Liver (tissue), 3 donors: ENCODE measurements around the gene PPARA.

Source experiments
- CTCF ChIP-seq: fragments of 150-350 bp; IDR thresholded peaks from 2 replicates; pipeline ENCODE4 v1.5.1; 2017; ENCODE audit warnings: improper control_type of control experiment, low read depth, low read length; ENCODE audit not compliant: missing input control
- EGR1 ChIP-seq, 2 donors: IDR thresholded peaks; 2 replicates each; pipeline ENCODE4 v1.6.1; 2016 to 2018; ENCODE audit warnings: antibody characterized with exemption in 2 of 2, low read depth in 2 of 2
- FOXA1 ChIP-seq: IDR thresholded peaks from 2 replicates; pipeline ENCODE4 v1.6.1; 2016; ENCODE audit warnings: antibody characterized with exemption
- GABPA ChIP-seq, 2 donors: IDR thresholded peaks in 1 of 2; conservative IDR thresholded peaks in 1 of 2; 2 replicates each; pipeline ENCODE4 v1.6.1; 2016; ENCODE audit warnings: antibody characterized with exemption in 2 of 2, mild to moderate bottlenecking in 1 of 2, moderate library complexity in 1 of 2
- MAX ChIP-seq: IDR thresholded peaks from 2 replicates; pipeline ENCODE4 v1.6.1; 2016; ENCODE audit warnings: antibody characterized with exemption
- RAD21 ChIP-seq, 2 donors: IDR thresholded peaks; 2 replicates each; pipeline ENCODE4 v1.6.1; 2016; ENCODE audit warnings: antibody characterized with exemption in 2 of 2, mild to moderate bottlenecking in 2 of 2
- SP1 ChIP-seq: IDR thresholded peaks from 2 replicates; pipeline ENCODE4 v1.6.1; 2018; ENCODE audit warnings: antibody characterized with exemption, mild to moderate bottlenecking
- TAF1 ChIP-seq: conservative IDR thresholded peaks from 2 replicates; pipeline ENCODE4 v1.6.1; 2016; ENCODE audit warnings: antibody characterized with exemption, mild to moderate bottlenecking
- YY1 ChIP-seq: IDR thresholded peaks from 2 replicates; pipeline ENCODE4 v1.6.1; 2016; ENCODE audit warnings: antibody characterized with exemption, mild to moderate bottlenecking
- ZBTB33 ChIP-seq: IDR thresholded peaks from 2 replicates; pipeline ENCODE4 v1.6.1; 2016; ENCODE audit warnings: antibody characterized with exemption
- TF ChIP-seq, protein P1 (sequence below): IDR thresholded peaks from 2 replicates; pipeline ENCODE4 v1.6.1; 2016; ENCODE audit warnings: antibody characterized with exemption
- donor health status: healthy.
- donor health status: healthy.

GRCh38 chr22:46226577-46226976 lies 76.3 kb downstream of the PPARA start:
- no peak for TF ChIP-seq CTCF
- TF ChIP-seq GABPA (IDR thresholded peaks at IDR 0.05 in 1 of 2, conservative IDR thresholded peaks at IDR 0.05 in 1 of 2): no peak
- no peak for TF ChIP-seq FOXA1
- TF ChIP-seq ZBTB33: no peak
- no peak for TF ChIP-seq YY1
- TF ChIP-seq SP1: no peak
- no peak for TF ChIP-seq RAD21 (IDR thresholded peaks at IDR 0.05)
- TF ChIP-seq MAX: no peak
- no peak for TF ChIP-seq EGR1 (IDR thresholded peaks at IDR 0.05; ENCODE audit: low read depth in 2 of 2)
- TF ChIP-seq, protein P1, sequence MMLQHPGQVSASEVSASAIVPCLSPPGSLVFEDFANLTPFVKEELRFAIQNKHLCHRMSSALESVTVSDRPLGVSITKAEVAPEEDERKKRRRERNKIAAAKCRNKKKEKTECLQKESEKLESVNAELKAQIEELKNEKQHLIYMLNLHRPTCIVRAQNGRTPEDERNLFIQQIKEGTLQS: no peak
- TF ChIP-seq TAF1: no peak
